K562 (cell line): ENCODE data around the gene GDF2. TPM values are rescaled to one million over a fixed set of nuclear protein-coding genes. Genes with fewer than 3 reads are reported as not detected.

ENCODE experiments used
- RNF2 ChIP-seq: sonication (generic); IDR thresholded peaks from 2 replicates; pipeline ENCODE4 v1.6.1; 2016
- polyA plus RNA-seq, 8 experiments: library from polyadenylated mRNA; depleted of rRNA in 4 of 8; stranded (reverse) in 5 of 8; unstranded in 3 of 8; fragments of >200 nt; fragmentation: Nextera tagmentation in 2 of 8; fragmentation: Illumina TruSeq in 1 of 8; extraction: Ambion mirVana in 2 of 8; extraction: Trizol in 1 of 8; gene quantifications; 2 replicates each; pipeline versions ENCODE4 v1.2.1 to v1.2.3, GENCODE V29; 2011 to 2014; ENCODE audit warnings: inconsistent platforms in 1 of 8, missing spikeins in 1 of 8
- total RNA-seq, 7 experiments: library from RNA; depleted of rRNA in 6 of 7; stranded (reverse); fragments of >200 nt in 6 of 7; fragmentation: Illumina TruSeq in 2 of 7; extraction: Trizol in 2 of 7; gene quantifications; 2 replicates each; pipeline versions ENCODE4 v1.2.1 to v1.2.3, GENCODE V29; 2011 to 2021; ENCODE audit warnings: low replicate concordance in 1 of 7
- TF ChIP-seq, protein P1 (sequence below): fragments of 450-650 bp; IDR thresholded peaks from 2 replicates; pipeline ENCODE4 v1.6.1; 2016; ENCODE audit warnings: mild to moderate bottlenecking, moderate library complexity
- TF ChIP-seq, protein P2 (sequence below), 2 experiments: fragments of 450-650 bp; formaldehyde crosslinking in 1 of 2; IDR thresholded peaks; 2 replicates each; pipeline versions ENCODE4 v1.4.0 to v1.6.1; 2014 to 2020; ENCODE audit warnings: mild to moderate bottlenecking in 2 of 2, borderline replicate concordance in 1 of 2, low read depth in 1 of 2
- TF ChIP-seq, protein P3 (sequence below), 2 experiments: fragments of 450-650 bp; IDR thresholded peaks; 2 replicates each; pipeline ENCODE4 v1.6.1; 2016

Gene GDF2
- total and polyA plus RNA-seq, 9 of the 15 experiments (the other 6 are each of a cell fraction or from before 2014, with no cell fraction given): 0.08 to 0.58 (median 0.27) TPM; not detected in 2

DNA sequence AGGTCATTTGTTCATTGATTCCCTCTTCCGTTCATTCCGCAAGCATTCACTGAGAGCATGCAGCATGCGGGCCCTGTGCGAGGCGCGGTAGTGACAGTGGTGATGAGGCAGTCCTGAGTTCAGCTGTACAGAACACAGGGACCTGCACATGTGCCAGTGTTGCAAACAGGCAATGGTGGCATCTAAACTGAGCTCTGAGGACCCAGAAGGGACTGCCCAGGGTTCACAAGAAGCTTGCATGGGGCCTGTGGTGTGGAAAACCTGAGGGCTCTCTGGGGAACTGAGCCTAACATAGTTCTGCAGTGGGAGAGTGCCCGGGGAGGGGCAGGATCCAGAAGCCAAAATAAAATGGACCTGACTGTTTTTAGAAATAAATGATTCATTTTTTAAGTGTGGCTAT is 48.6 kb downstream of the GDF2 start (continued):
- TF ChIP-seq, protein P1, sequence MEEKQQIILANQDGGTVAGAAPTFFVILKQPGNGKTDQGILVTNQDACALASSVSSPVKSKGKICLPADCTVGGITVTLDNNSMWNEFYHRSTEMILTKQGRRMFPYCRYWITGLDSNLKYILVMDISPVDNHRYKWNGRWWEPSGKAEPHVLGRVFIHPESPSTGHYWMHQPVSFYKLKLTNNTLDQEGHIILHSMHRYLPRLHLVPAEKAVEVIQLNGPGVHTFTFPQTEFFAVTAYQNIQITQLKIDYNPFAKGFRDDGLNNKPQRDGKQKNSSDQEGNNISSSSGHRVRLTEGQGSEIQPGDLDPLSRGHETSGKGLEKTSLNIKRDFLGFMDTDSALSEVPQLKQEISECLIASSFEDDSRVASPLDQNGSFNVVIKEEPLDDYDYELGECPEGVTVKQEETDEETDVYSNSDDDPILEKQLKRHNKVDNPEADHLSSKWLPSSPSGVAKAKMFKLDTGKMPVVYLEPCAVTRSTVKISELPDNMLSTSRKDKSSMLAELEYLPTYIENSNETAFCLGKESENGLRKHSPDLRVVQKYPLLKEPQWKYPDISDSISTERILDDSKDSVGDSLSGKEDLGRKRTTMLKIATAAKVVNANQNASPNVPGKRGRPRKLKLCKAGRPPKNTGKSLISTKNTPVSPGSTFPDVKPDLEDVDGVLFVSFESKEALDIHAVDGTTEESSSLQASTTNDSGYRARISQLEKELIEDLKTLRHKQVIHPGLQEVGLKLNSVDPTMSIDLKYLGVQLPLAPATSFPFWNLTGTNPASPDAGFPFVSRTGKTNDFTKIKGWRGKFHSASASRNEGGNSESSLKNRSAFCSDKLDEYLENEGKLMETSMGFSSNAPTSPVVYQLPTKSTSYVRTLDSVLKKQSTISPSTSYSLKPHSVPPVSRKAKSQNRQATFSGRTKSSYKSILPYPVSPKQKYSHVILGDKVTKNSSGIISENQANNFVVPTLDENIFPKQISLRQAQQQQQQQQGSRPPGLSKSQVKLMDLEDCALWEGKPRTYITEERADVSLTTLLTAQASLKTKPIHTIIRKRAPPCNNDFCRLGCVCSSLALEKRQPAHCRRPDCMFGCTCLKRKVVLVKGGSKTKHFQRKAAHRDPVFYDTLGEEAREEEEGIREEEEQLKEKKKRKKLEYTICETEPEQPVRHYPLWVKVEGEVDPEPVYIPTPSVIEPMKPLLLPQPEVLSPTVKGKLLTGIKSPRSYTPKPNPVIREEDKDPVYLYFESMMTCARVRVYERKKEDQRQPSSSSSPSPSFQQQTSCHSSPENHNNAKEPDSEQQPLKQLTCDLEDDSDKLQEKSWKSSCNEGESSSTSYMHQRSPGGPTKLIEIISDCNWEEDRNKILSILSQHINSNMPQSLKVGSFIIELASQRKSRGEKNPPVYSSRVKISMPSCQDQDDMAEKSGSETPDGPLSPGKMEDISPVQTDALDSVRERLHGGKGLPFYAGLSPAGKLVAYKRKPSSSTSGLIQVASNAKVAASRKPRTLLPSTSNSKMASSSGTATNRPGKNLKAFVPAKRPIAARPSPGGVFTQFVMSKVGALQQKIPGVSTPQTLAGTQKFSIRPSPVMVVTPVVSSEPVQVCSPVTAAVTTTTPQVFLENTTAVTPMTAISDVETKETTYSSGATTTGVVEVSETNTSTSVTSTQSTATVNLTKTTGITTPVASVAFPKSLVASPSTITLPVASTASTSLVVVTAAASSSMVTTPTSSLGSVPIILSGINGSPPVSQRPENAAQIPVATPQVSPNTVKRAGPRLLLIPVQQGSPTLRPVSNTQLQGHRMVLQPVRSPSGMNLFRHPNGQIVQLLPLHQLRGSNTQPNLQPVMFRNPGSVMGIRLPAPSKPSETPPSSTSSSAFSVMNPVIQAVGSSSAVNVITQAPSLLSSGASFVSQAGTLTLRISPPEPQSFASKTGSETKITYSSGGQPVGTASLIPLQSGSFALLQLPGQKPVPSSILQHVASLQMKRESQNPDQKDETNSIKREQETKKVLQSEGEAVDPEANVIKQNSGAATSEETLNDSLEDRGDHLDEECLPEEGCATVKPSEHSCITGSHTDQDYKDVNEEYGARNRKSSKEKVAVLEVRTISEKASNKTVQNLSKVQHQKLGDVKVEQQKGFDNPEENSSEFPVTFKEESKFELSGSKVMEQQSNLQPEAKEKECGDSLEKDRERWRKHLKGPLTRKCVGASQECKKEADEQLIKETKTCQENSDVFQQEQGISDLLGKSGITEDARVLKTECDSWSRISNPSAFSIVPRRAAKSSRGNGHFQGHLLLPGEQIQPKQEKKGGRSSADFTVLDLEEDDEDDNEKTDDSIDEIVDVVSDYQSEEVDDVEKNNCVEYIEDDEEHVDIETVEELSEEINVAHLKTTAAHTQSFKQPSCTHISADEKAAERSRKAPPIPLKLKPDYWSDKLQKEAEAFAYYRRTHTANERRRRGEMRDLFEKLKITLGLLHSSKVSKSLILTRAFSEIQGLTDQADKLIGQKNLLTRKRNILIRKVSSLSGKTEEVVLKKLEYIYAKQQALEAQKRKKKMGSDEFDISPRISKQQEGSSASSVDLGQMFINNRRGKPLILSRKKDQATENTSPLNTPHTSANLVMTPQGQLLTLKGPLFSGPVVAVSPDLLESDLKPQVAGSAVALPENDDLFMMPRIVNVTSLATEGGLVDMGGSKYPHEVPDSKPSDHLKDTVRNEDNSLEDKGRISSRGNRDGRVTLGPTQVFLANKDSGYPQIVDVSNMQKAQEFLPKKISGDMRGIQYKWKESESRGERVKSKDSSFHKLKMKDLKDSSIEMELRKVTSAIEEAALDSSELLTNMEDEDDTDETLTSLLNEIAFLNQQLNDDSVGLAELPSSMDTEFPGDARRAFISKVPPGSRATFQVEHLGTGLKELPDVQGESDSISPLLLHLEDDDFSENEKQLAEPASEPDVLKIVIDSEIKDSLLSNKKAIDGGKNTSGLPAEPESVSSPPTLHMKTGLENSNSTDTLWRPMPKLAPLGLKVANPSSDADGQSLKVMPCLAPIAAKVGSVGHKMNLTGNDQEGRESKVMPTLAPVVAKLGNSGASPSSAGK: no peak
- TF ChIP-seq, protein P2, sequence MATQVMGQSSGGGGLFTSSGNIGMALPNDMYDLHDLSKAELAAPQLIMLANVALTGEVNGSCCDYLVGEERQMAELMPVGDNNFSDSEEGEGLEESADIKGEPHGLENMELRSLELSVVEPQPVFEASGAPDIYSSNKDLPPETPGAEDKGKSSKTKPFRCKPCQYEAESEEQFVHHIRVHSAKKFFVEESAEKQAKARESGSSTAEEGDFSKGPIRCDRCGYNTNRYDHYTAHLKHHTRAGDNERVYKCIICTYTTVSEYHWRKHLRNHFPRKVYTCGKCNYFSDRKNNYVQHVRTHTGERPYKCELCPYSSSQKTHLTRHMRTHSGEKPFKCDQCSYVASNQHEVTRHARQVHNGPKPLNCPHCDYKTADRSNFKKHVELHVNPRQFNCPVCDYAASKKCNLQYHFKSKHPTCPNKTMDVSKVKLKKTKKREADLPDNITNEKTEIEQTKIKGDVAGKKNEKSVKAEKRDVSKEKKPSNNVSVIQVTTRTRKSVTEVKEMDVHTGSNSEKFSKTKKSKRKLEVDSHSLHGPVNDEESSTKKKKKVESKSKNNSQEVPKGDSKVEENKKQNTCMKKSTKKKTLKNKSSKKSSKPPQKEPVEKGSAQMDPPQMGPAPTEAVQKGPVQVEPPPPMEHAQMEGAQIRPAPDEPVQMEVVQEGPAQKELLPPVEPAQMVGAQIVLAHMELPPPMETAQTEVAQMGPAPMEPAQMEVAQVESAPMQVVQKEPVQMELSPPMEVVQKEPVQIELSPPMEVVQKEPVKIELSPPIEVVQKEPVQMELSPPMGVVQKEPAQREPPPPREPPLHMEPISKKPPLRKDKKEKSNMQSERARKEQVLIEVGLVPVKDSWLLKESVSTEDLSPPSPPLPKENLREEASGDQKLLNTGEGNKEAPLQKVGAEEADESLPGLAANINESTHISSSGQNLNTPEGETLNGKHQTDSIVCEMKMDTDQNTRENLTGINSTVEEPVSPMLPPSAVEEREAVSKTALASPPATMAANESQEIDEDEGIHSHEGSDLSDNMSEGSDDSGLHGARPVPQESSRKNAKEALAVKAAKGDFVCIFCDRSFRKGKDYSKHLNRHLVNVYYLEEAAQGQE (IDR thresholded peaks at IDR 0.05; ENCODE audit: borderline replicate concordance): no peak
- TF ChIP-seq, protein P2 (CRISPR knock-in tag; IDR thresholded peaks at IDR 0.05; ENCODE audit: low read depth): no peak
- TF ChIP-seq, protein P3, sequence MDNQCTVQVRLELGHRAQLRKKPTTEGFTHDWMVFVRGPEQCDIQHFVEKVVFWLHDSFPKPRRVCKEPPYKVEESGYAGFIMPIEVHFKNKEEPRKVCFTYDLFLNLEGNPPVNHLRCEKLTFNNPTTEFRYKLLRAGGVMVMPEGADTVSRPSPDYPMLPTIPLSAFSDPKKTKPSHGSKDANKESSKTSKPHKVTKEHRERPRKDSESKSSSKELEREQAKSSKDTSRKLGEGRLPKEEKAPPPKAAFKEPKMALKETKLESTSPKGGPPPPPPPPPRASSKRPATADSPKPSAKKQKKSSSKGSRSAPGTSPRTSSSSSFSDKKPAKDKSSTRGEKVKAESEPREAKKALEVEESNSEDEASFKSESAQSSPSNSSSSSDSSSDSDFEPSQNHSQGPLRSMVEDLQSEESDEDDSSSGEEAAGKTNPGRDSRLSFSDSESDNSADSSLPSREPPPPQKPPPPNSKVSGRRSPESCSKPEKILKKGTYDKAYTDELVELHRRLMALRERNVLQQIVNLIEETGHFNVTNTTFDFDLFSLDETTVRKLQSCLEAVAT (IDR thresholded peaks at IDR 0.05): no peak
- TF ChIP-seq RNF2: no peak
